Neuronal stem cell (in vitro differentiated cells): ENCODE measurements around the gene RAD51B.
"Not testable (repeated sequence)": the region's sequence is repeated elsewhere in the genome, so short reads cannot be mapped to it uniquely, and the experiment has no call there.

Experiments
- DNase-seq: peaks from one replicate; pipeline ENCODE4 v3.0.0-alpha.2; 2013; ENCODE audit warnings: low spot score
- H2AFZ ChIP-seq: one replicate; pipeline ENCODE4 v1.6.1; 2013; ENCODE audit warnings: mild to moderate bottlenecking, low read length, inconsistent platforms
- H2AK5ac ChIP-seq: 2 replicates; pipeline ENCODE4 v1.6.1; 2013; ENCODE audit warnings: low read depth, mild to moderate bottlenecking, inconsistent platforms, low read length, moderate library complexity, mixed read lengths
- H2BK120ac ChIP-seq: 2 replicates; pipeline ENCODE4 v1.6.1; 2013; ENCODE audit warnings: low read depth, mild to moderate bottlenecking, inconsistent platforms, low read length, moderate library complexity, mixed read lengths
- H2BK12ac ChIP-seq: one replicate; pipeline ENCODE4 v1.6.1; 2013; ENCODE audit warnings: low read length, inconsistent platforms
- H2BK15ac ChIP-seq: 2 replicates; pipeline ENCODE4 v1.6.1; 2013; ENCODE audit warnings: mild to moderate bottlenecking, low read length, inconsistent platforms, mixed read lengths
- H2BK5ac ChIP-seq: one replicate; pipeline ENCODE4 v1.6.1; 2013; ENCODE audit warnings: inconsistent platforms, mild to moderate bottlenecking, low read length, moderate library complexity
- H3K14ac ChIP-seq: one replicate; pipeline ENCODE4 v1.6.1; 2013; ENCODE audit warnings: low read length, inconsistent platforms
- H3K18ac ChIP-seq: 2 replicates; pipeline ENCODE4 v1.6.1; 2013; ENCODE audit warnings: low read length, inconsistent platforms
- H3K23ac ChIP-seq: 2 replicates; pipeline ENCODE4 v1.6.1; 2013; ENCODE audit warnings: low read depth, mild to moderate bottlenecking, mixed read lengths, low read length, inconsistent platforms; ENCODE audit not compliant: poor library complexity
- H3K27ac ChIP-seq: replicated peaks from 3 replicates; pipeline ENCODE4 v1.5.1; 2013; ENCODE audit warnings: low read length, inconsistent platforms
- H3K27me3 ChIP-seq, 3 experiments: 2 replicates each; pipeline ENCODE4 v1.6.1; 2013; ENCODE audit warnings: low read length in 3 of 3, mild to moderate bottlenecking in 2 of 3, inconsistent platforms in 1 of 3, low read depth in 1 of 3, mixed read lengths in 1 of 3, moderate library complexity in 1 of 3; ENCODE audit not compliant: control insufficient read depth in 3 of 3, insufficient read depth in 3 of 3
- H3K36me3 ChIP-seq, 2 donors: replicated peaks in 1 of 2; 2 replicates each; pipeline ENCODE4 v1.6.1; 2013; ENCODE audit warnings: low read length in 2 of 2; ENCODE audit not compliant: control insufficient read depth in 2 of 2, insufficient read depth in 2 of 2
- H3K4ac ChIP-seq: 2 replicates; pipeline ENCODE4 v1.6.1; 2013; ENCODE audit warnings: inconsistent platforms, mild to moderate bottlenecking, low read length, moderate library complexity
- H3K4me1 ChIP-seq, 2 donors: 1 replicate in 1 of 2; 2 replicates in 1 of 2; pipeline ENCODE4 v1.6.1; 2013; ENCODE audit warnings: low read length in 2 of 2, low read depth in 1 of 2; ENCODE audit not compliant: control insufficient read depth in 2 of 2, insufficient read depth in 1 of 2
- H3K4me2 ChIP-seq: one replicate; pipeline ENCODE4 v1.6.1; 2013; ENCODE audit warnings: mild to moderate bottlenecking, low read length, inconsistent platforms; ENCODE audit not compliant: insufficient read depth, poor library complexity, severe bottlenecking
- H3K4me3 ChIP-seq, 2 donors: 2 replicates each; pipeline ENCODE4 v1.5.1; 2013; ENCODE audit warnings: low read length in 2 of 2, mild to moderate bottlenecking in 2 of 2, inconsistent platforms in 1 of 2, moderate library complexity in 1 of 2
- H3K79me1 ChIP-seq: one replicate; pipeline ENCODE4 v1.6.1; 2013; ENCODE audit warnings: low read depth, mild to moderate bottlenecking, inconsistent platforms, low read length, moderate library complexity
- H3K9ac ChIP-seq: one replicate; pipeline ENCODE4 v1.6.1; 2013; ENCODE audit warnings: mild to moderate bottlenecking, low read depth, low read length, inconsistent platforms; ENCODE audit not compliant: poor library complexity
- H3K9me3 ChIP-seq, 2 donors: replicated peaks in 1 of 2; 2 replicates each; pipeline versions ENCODE3 to v1.6.1; 2013; ENCODE audit warnings: low read length in 2 of 2, mild to moderate bottlenecking in 2 of 2, inconsistent platforms in 1 of 2, low read depth in 1 of 2, mixed read lengths in 1 of 2, moderate library complexity in 1 of 2; ENCODE audit not compliant: control insufficient read depth in 2 of 2, insufficient read depth in 1 of 2
- H4K8ac ChIP-seq: one replicate; pipeline ENCODE4 v1.6.1; 2013; ENCODE audit warnings: low read depth, mild to moderate bottlenecking, inconsistent platforms, low read length, moderate library complexity
- H4K91ac ChIP-seq: one replicate; pipeline ENCODE4 v1.6.1; 2013; ENCODE audit warnings: low read length, low read depth, mild to moderate bottlenecking, inconsistent platforms; ENCODE audit not compliant: poor library complexity
- WGBS, 2 donors: extraction: QIAGEN DNeasy Blood & Tissue Kit; methylation state at CpG; one replicate each; pipeline ENCODE4 v1.1.7; 2013; ENCODE audit warnings: missing lambda C conversion rate in 2 of 2, mixed read lengths in 1 of 2; ENCODE audit not compliant: insufficient read length in 2 of 2, insufficient replicate concordance in 1 of 2; ENCODE audit errors: extremely low coverage in 2 of 2; 5-methylcytosine and 5-hydroxymethylcytosine counted together

Gene RAD51B

DNA sequence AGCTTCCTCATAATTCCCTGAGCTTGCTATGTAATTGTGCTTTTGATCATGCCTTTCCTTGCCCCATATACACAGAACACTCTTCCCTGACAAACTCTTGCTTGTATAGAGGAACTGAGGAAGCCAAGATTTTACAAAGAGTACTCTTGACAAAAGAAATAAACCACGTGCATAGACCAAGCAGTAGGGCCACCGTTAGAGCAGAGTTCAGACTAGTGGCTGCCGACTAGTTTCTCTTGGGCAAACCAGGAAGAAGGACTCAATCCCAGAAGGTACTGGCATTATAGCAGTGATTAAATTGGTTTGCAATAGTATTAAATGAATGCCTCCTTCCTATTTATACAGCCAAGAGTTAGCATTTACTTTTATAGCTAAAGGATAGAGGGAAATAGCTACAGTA lies 146.1 kb downstream of the RAD51B start:
- Histone ChIP-seq H3K9ac (no peak overlapping the region), H2BK12ac (no peak overlapping the region), H2AFZ (no peak overlapping the region), H2AK5ac (no peak overlapping the region), H3K4me3 (no peak overlapping the region), H3K4me1 (no peaks in the 10 kb centered on the region), H3K79me1 (no peaks in the 10 kb centered on the region), H4K8ac (no peak overlapping the region), H3K14ac (no peak overlapping the region), H3K9me3 (no peaks in the 10 kb centered on the region), H3K36me3 (no peaks in the 10 kb centered on the region), H2BK5ac (no peak overlapping the region), H3K4ac (no peak overlapping the region), H3K4me2 (no peak overlapping the region), H3K18ac (no peak overlapping the region), H3K27me3 (no peaks in the 10 kb centered on the region), H3K23ac (no peak overlapping the region), H4K91ac (no peak overlapping the region), H3K27ac (no peak overlapping the region), H2BK15ac (no peak overlapping the region), H2BK120ac (no peak overlapping the region)
- DNase-seq, result no peak
- WGBS, 2 donors, result no CpG with 5 or more reads among the region's 3 CpGs

DNA sequence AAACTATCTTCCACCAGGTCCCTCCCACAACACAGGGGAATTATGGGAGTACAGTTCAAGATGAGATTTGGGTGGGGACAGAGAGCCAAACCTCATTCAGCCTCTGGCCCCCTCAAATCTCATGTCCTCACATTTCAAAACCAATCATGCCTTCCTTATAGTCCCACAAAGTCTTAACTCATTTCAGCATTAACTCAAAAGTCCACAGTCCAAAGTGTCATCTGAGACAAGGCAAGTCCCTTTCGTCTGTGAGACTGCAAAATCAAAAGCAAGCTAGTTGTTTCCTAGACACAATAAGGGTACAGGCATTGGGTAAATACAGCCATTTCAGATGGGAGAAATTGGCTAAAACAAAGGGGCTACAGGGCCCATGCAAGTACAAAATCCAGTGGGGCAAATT lies 147.6 kb downstream of the RAD51B start:
- no CpG with 5 or more reads among the region's 1 CpG for WGBS, 2 donors
- H2AK5ac ChIP-seq, result no peak overlapping the region

DNA sequence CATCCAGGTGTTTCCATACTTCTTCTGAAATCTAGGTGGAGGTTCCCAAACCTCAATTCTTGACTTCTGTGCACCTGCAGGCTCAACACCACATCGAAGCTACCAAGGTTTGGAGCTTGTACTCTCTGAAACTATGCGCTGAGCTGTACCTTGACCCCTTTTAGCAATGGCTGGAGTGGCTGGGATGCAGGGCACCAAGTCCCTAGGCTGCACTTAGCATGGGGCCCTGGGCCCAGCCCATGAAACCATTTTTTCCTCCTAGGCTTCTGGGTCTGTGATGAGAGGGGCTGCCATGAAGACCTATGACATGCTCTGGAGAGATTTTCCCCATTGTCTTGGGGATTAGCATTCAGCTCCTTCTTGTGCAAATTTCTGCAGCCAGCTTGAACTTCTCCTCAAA lies 148.4 kb downstream of the RAD51B start:
- not testable (repeated sequence) for H3K79me1 ChIP-seq, H3K4ac ChIP-seq, H2BK5ac ChIP-seq, H3K18ac ChIP-seq, H3K4me2 ChIP-seq, H4K8ac ChIP-seq, H2BK15ac ChIP-seq, H4K91ac ChIP-seq, H3K27me3 ChIP-seq, H3K4me1 ChIP-seq, H3K36me3 ChIP-seq, H2BK120ac ChIP-seq, H2AFZ ChIP-seq, H2AK5ac ChIP-seq, DNase-seq, H3K9me3 ChIP-seq, H3K27ac ChIP-seq, H3K9ac ChIP-seq, H3K14ac ChIP-seq, H3K4me3 ChIP-seq, H2BK12ac ChIP-seq, H3K23ac ChIP-seq
- no CpG with 5 or more reads among the region's 2 CpGs for WGBS, 2 donors

More for the DNA sequence above, 147.6 kb downstream of the RAD51B start:
- Histone ChIP-seq H3K79me1 (no peaks in the 10 kb centered on the region), H4K91ac (no peak overlapping the region), H2BK120ac (no peak overlapping the region), H2BK15ac (no peak overlapping the region), H4K8ac (no peak overlapping the region), H3K4me2 (no peak overlapping the region), H3K9ac (no peak overlapping the region), H3K23ac (no peak overlapping the region), H3K14ac (no peak overlapping the region), H2BK12ac (no peak overlapping the region), H3K27me3 (no peaks in the 10 kb centered on the region), H2BK5ac (no peak overlapping the region), H3K4me1 (no peaks in the 10 kb centered on the region), H3K9me3 (no peaks in the 10 kb centered on the region), H2AFZ (no peak overlapping the region), H3K4me3 (no peak overlapping the region), H3K27ac (no peak overlapping the region), H3K18ac (no peak overlapping the region), H3K4ac (no peak overlapping the region), H3K36me3 (no peaks in the 10 kb centered on the region)
- no peak for DNase-seq

- H3K27me3 ChIP-seq, result no peaks in the 10 kb centered on the region
- no peak overlapping the region for H2BK120ac ChIP-seq
- no peak overlapping the region for H4K91ac ChIP-seq
- H2BK5ac ChIP-seq, result no peak overlapping the region
- H4K8ac ChIP-seq, result no peak overlapping the region
- no peak overlapping the region for H3K4me3 ChIP-seq
- no peaks in the 10 kb centered on the region for H3K9me3 ChIP-seq
- H3K9ac ChIP-seq, result no peak overlapping the region
- no peak overlapping the region for H3K4me2 ChIP-seq
- H3K4me1 ChIP-seq, result no peaks in the 10 kb centered on the region
- no CpG with 5 or more reads among the region's 4 CpGs for WGBS, 2 donors
- no peak overlapping the region for H2BK12ac ChIP-seq
- DNase-seq, result no peak
- H3K23ac ChIP-seq, result no peak overlapping the region
- H3K14ac ChIP-seq, result no peak overlapping the region
- H2AK5ac ChIP-seq, result no peak overlapping the region
- no peaks in the 10 kb centered on the region for H3K79me1 ChIP-seq
- no peaks in the 10 kb centered on the region for H3K36me3 ChIP-seq
- H2AFZ ChIP-seq, result no peak overlapping the region
- no peak overlapping the region for H2BK15ac ChIP-seq
- H3K27ac ChIP-seq, result no peak overlapping the region
- no peak overlapping the region for H3K18ac ChIP-seq
- no peak overlapping the region for H3K4ac ChIP-seq
These were observed 151.3 kb downstream of the RAD51B start for GRCh38 chr14:67970923-67971322.
